Left forelimb (tissue), 1 donor: ENCODE results near the gene SAMD4B.

ENCODE experiments used
- DNase-seq: peaks from one replicate; pipeline ENCODE4 v3.0.0-alpha.2; 2018; ENCODE audit warnings: low spot score

SAMD4B gene

GRCh38 chr19:39390751-39391437, 48.7 kb downstream of the SAMD4B start, which contains the start of the genes MED29 and PAF1:
Gene MED29 (plus strand): TSS chr19:39391378. CDS start chr19:39391423, 45 bp downstream.
Gene PAF1 (minus strand): TSS chr19:39391106. CDS start chr19:39390864, 242 bp downstream.
- peak; percentile 98 for DNase-seq

- peak; percentile 89 for DNase-seq
These were observed 55.4 kb downstream of the SAMD4B start for GRCh38 chr19:39397360-39398296.

GRCh38 chr19:39398297-39398864, 56.2 kb downstream of the SAMD4B start:
- DNase-seq, result no peak

DNA sequence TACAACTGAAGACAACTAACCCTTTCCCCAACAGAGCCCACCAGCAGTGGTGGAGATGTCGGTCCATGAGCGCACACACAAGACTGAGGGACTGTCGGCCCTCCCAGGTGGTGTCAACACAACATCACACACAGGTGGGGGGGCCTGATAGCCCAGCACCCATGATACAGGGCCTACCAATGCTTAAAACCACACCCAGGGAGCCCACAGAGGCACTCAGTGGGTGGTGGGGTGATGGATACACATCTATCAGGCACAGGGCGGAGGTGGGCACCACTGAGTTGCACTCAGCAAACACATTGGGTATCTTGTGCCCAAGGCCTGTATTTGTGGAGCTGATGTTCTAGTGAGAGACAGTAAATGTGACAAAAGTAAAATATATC, 57.4 kb downstream of the SAMD4B start:
- DNase-seq, result no peak

DNA sequence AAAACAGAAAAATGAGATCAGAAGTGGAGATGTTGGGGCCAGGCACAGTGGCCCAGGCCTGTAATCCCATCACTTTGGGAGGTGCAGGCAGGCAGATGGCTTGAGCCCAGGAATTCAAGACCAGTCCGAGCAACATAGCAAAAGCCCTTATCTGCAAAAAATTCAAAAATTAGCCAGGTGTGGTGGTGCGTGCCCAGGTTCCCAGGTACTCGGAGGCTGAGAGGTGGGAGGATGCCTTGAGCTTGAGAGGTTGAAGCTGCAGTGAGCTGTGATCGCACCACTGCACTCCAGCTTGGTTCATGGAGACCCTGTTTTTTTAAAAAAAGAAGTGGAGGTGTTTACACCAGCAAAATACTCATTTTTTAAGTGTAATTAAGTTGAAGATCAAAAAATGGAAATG, 57.8 kb downstream of the SAMD4B start:
- no peak for DNase-seq

GRCh38 chr19:39401070-39401548, 58.9 kb downstream of the SAMD4B start:
- no peak for DNase-seq

- no peak for DNase-seq
These were observed 59.5 kb downstream of the SAMD4B start for GRCh38 chr19:39401549-39402345.

DNA sequence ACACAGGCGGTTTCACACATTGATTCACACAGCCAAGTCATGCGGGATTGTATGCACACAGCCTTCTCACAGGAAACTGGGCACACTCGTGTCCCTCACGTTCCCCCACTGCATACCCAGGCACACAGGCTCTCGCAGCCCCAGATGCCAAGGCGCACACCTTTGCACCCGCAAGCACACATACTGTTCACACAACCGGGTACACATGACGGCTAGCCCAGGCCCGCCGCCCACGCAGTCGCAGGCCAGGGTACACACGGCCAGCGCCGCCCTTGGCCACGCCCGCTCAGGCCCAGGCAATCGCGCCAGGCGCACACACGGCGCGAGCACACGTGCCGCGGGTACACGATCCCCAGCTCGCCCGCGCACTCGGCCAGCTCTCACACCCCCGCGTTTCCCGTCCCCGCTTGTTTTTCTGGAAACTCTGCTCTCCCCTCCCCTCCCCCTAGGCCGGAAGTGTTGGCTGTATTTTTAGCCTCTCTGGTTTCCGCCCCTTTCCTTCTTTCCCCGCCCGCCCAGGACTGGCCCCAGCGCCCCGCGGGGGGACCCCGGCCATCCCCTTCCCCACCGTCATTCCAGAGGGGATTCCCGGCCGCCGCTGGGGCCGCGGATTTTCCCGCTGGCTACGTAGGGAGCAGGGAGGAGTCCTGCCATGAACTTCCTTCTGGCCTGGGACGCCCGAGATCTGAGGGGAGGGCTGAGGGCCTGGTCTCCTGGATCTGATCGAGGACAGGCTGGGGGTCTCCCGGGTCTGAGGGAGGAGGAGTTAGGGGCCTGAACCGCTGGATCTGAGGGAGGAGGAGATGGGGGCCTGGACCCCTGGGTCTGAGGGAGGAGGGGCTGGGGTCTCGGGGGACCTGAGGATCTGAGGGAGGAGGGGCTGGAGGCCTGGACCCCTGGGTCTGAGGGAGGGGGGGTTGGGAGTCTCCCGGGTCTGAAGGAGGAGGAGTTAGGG, 60.4 kb downstream of the SAMD4B start:
- peak; percentile 91 for DNase-seq

DNA sequence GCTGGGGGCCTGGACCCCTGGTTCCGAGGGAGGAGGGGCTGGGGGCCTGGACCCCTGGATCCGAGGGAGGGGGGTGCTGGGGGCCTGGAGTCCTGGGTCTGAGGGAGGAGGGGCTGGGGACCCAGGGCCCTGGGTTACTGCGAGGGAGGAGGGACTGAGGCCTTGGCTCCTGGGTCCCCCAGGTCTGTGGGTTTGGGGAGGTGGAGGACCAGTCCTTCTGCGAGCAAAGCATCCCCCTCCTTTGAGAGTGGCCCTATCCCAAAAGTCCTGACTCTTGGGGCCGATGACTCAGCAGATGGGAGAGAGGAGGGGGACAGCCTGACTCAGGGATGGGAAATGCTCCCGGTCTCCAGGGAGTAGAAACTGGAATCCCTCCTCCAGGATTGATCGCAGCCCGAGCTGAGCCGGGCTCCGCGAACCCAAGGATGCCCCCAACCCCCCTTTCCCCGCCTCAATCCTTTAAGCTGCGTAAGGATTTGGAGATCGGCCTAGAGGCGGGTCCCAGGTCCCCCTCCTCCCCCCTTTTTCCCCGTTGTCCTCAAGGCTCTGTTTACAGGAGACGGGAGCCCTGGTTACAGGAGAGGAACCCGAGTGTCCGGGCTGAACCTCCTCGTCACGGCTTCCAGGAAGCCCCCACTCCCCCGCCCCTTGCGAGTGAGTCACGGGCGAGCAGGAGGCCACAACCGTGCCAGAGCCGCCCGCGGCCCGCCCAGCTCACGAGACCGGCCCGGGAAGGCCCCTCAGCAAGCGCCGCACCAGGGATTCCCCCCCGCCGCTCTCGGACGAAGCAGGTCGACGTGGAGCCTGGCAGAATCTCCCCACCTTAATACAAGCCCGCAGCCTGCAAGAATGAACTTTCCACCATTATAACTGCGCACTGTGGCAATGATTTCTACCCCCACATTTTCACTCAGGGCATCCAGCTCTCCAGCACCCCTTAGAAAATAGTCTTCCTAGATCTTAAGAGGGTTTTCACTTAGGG, 61.4 kb downstream of the SAMD4B start:
- peak; percentile 97 for DNase-seq

- DNase-seq, result no peak
These were observed 63.2 kb downstream of the SAMD4B start for GRCh38 chr19:39405261-39405957.

DNA sequence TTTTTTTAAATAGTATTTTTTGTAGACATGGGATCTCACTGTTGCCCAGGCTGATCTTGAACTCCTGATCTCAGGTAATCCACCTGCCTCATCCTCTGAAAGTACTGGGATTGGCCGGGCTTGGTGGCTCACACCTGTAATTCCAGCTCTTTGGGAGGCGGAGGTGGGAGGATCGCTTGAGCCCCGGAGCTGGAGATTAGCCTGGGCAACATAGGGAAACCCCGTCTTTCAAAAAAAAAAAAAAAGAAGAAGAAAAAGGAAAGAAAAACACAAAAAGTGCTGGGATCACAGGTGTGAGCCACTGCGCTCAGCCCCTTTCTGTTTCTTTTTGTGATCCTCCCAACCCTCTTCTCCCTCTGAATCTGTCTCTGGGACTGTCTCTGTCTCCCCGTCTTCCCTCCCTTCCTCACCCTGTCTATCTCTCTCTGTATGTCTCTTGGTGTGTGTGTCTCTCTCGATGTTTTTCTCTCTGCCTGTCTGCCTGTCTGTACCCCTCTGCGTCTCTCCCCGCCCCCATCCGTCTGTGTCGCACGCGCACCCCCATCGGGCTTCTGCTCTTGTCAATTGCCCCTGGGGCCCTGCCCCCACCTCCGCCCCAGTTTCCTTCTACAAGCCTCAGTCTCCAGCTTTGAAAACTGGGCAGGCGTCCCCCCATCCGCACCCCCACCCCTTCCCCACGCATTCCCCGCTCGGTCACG, 63.9 kb downstream of the SAMD4B start:
- no peak for DNase-seq

GRCh38 chr19:39406656-39407409, 64.6 kb downstream of the SAMD4B start, which contains the start of gene ZFP36:
Gene ZFP36 (plus strand): TSS chr19:39406847. CDS start chr19:39406905, 58 bp downstream.
- peak; percentile 96 for DNase-seq

DNA sequence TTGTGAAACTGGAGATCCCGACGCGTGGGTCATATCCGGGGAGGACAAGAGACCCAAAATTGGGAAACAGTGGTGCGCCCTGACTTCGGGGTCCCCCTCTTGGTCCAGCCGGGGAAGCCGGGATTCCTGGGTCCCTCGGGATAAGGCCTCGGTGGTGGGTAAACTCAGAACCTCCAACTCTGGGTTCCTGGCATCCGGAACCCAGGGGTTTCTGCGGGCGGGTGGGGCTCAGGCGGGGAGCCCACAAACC, 65.1 kb downstream of the SAMD4B start:
- no peak for DNase-seq

DNA sequence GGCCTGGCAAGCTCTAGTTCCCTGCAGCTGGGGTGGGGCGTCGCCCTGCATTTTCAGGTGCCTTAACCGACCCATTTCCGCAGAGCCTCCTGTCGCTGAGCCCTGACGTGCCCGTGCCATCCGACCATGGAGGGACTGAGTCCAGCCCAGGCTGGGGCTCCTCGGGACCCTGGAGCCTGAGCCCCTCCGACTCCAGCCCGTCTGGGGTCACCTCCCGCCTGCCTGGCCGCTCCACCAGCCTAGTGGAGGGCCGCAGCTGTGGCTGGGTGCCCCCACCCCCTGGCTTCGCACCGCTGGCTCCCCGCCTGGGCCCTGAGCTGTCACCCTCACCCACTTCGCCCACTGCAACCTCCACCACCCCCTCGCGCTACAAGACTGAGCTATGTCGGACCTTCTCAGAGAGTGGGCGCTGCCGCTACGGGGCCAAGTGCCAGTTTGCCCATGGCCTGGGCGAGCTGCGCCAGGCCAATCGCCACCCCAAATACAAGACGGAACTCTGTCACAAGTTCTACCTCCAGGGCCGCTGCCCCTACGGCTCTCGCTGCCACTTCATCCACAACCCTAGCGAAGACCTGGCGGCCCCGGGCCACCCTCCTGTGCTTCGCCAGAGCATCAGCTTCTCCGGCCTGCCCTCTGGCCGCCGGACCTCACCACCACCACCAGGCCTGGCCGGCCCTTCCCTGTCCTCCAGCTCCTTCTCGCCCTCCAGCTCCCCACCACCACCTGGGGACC, 65.6 kb downstream of the SAMD4B start:
- DNase-seq, result no peak

GRCh38 chr19:39408392-39409207, 66.4 kb downstream of the SAMD4B start:
- DNase-seq, result no peak
